HepG2 (cell line): ENCODE data around the gene CDR2L. TPM values are rescaled to one million over a fixed set of nuclear protein-coding genes. Genes with fewer than 3 reads are reported as not detected.
"Not testable (repeated sequence)": the region's sequence is repeated elsewhere in the genome, so short reads cannot be mapped to it uniquely, and the experiment has no call there.

ENCODE experiments used
- ATAC-seq: fragments of 200-7000 bp; cut with Tn5 transposase; 3 replicates; pipeline ENCODE4 v1.9.1; 2020; ENCODE audit warnings: mild to moderate bottlenecking, moderate library complexity
- BruUV-seq: library from RNA; stranded (reverse); fragments of 400-500 nt; replicated peaks from 2 replicates; lab custom pipeline; 2021; lab: Mats Ljungman, UMichigan
- CTCF ChIA-PET: fragments of 300-600 bp; formaldehyde crosslinking; extraction: SDS; loops from one replicate; lab custom pipeline; 2021; ENCODE audit warnings: low total read pairs, inconsistent platforms, low intra/inter-chr PET ratio; lab: Yijun Ruan, JAX
- POLR2A ChIA-PET: fragments of 350-600 bp; sonication (Branson Sonifier 250); formaldehyde crosslinking; loops from one replicate; lab custom pipeline; 2020; ENCODE audit warnings: antibody characterized with exemption, inconsistent platforms; lab: Yijun Ruan, JAX
- DNase-seq: peaks from one replicate; pipeline ENCODE4 v3.0.0-alpha.2; 2015; ENCODE audit warnings: low spot score
- FAIRE-seq: peaks from 3 replicates; lab custom pipeline; 2011; peaks lifted over from hg19 to GRCh38; lab: Jason Lieb, UNC
- H2AFZ ChIP-seq: one replicate; pipeline ENCODE4 v1.6.1; 2011; ENCODE audit warnings: low read length, inconsistent platforms
- H3K27ac ChIP-seq: fragments of 300-600 bp; 3 replicates; pipeline ENCODE4 v1.8.0; 2011; ENCODE audit warnings: mixed run types, mild to moderate bottlenecking, mixed read lengths, low read length, inconsistent platforms; ENCODE audit not compliant: insufficient read depth; ENCODE audit errors: extremely low read length
- H3K27me3 ChIP-seq, 2 experiments: fragments of 200-600 bp in 1 of 2; 2 replicates in 1 of 2; 3 replicates in 1 of 2; pipeline versions ENCODE4 v1.6.0 to v1.8.0; 2011; ENCODE audit warnings: low read length in 2 of 2, mild to moderate bottlenecking in 2 of 2, moderate library complexity in 2 of 2, inconsistent platforms in 1 of 2; ENCODE audit not compliant: insufficient read depth in 2 of 2, control insufficient read depth in 1 of 2
- H3K36me3 ChIP-seq, 2 experiments: fragments of 200-600 bp in 1 of 2; replicated peaks in 1 of 2; 2 replicates in 1 of 2; 3 replicates in 1 of 2; pipeline versions ENCODE4 v1.5.1 to v1.8.0; 2011; ENCODE audit warnings: low read length in 2 of 2, inconsistent platforms in 1 of 2; ENCODE audit not compliant: insufficient read depth in 2 of 2, control insufficient read depth in 1 of 2
- H3K4me1 ChIP-seq: 2 replicates; pipeline ENCODE4 v1.5.1; 2012; ENCODE audit warnings: low read length, inconsistent platforms; ENCODE audit not compliant: insufficient read depth
- H3K4me2 ChIP-seq: 2 replicates; pipeline ENCODE4 v1.6.0; 2011; ENCODE audit warnings: low read depth, low read length, inconsistent platforms
- H3K4me3 ChIP-seq, 3 experiments: fragments of 200-600 bp in 1 of 3; sonication (generic), shearing (Covaris generic) in 1 of 3; replicated peaks in 1 of 3; 2 replicates each; pipeline ENCODE4 v1.5.1; 2011 to 2016; ENCODE audit warnings: low read length in 3 of 3, inconsistent platforms in 2 of 3, low read depth in 2 of 3, mild to moderate bottlenecking in 2 of 3, control low read depth in 1 of 3, mixed read lengths in 1 of 3; ENCODE audit not compliant: insufficient read depth in 1 of 3
- H3K79me2 ChIP-seq: one replicate; pipeline ENCODE4 v1.6.1; 2011; ENCODE audit warnings: low read length, inconsistent platforms; ENCODE audit not compliant: insufficient read depth
- H3K9ac ChIP-seq: 2 replicates; pipeline ENCODE4 v1.6.0; 2011; ENCODE audit warnings: mild to moderate bottlenecking, low read depth, low read length, inconsistent platforms; ENCODE audit not compliant: insufficient read depth
- H3K9me3 ChIP-seq: 2 replicates; pipeline ENCODE4 v1.5.1; 2012; ENCODE audit warnings: mild to moderate bottlenecking, low read length
- H4K20me1 ChIP-seq: 2 replicates; pipeline ENCODE4 v1.6.0; 2011; ENCODE audit warnings: inconsistent platforms, mild to moderate bottlenecking, low read length, moderate library complexity; ENCODE audit not compliant: insufficient read depth
- ARID5B ChIP-seq: IDR thresholded peaks from 2 replicates; pipeline ENCODE4 v1.4.0; 2020; ENCODE audit warnings: mild to moderate bottlenecking, missing genetic modification reagents
- ZC3H4 ChIP-seq: sonication (generic); formaldehyde crosslinking; IDR thresholded peaks from 2 replicates; pipeline ENCODE4 v1.4.0; 2020; ENCODE audit warnings: missing genetic modification reagents, borderline replicate concordance
- WGBS: methylation state at CpG from one replicate; pipeline ENCODE4 v1.1.6; 2017; ENCODE audit warnings: low lambda C conversion rate; 5-methylcytosine and 5-hydroxymethylcytosine counted together
- in situ Hi-C: cut with HindIII; loops from 2 replicates; pipeline ENCODE4 v1.10.0; 2017; ENCODE audit warnings: low pct_unique_long_range_greater_than_20kb; ENCODE audit not compliant: extremely low pct_ligation_motif_present
- intact Hi-C: fragments of 100-400 bp; cut with micrococcal nuclease; formaldehyde crosslinking; loops from one replicate; pipeline ENCODE4 v1.10.0; 2022; ENCODE audit not compliant: unreplicated experiment
- polyA plus RNA-seq, 8 experiments: library from polyadenylated mRNA; depleted of rRNA in 3 of 8; stranded (reverse) in 7 of 8; unstranded in 1 of 8; fragments of >200 nt; fragmentation: Illumina TruSeq in 4 of 8; extraction: Trizol in 4 of 8; gene quantifications; 2 replicates each; pipeline versions ENCODE4 v1.2.1 to v1.2.3, GENCODE V29; 2011 to 2016; ENCODE audit warnings: low read depth in 4 of 8, missing spikeins in 1 of 8, mixed read lengths in 1 of 8; ENCODE audit not compliant: insufficient read depth in 1 of 8
- total RNA-seq, 5 experiments: library from RNA; depleted of rRNA; stranded (reverse); fragments of >200 nt; fragmentation: Illumina TruSeq; extraction: Trizol; gene quantifications; 2 replicates each; pipeline ENCODE4 v1.2.3, GENCODE V29; 2016; ENCODE audit warnings: low read depth in 1 of 5
- TF ChIP-seq, protein P1 (sequence below): sonication (generic); formaldehyde crosslinking; IDR thresholded peaks from 2 replicates; pipeline ENCODE4 v1.5.0; 2020; ENCODE audit warnings: mild to moderate bottlenecking, missing genetic modification reagents, borderline replicate concordance
- TF ChIP-seq, protein P2 (sequence below): IDR thresholded peaks from 2 replicates; pipeline ENCODE4 v1.6.1; 2016

Gene CDR2L
- total and polyA plus RNA-seq, 2 of the 13 experiments (the other 11 are each of a cell fraction or from before 2014, with no cell fraction given), result 1.9 to 2.1 TPM

DNA sequence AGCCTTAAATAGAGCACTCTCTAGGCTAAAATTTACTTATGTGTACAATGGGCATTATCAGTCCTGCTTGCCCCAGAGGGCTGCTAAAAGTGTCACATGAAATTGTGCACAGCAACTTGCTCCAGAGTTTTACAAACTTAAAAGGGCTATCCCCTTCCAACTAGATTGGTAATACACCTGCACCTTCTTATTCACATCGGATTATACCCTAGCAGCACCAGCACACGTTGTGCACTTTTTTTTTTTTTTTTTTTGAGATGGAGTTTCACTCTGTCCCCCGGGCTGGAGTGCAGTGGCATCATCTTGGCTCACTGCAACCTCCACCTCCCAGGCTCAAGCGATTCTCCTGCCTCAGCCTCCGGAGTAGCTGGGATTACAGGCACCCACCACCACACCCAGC lies 56.4 kb downstream of the CDR2L start:
- POLR2A ChIA-PET, result not testable (repeated sequence)

DNA sequence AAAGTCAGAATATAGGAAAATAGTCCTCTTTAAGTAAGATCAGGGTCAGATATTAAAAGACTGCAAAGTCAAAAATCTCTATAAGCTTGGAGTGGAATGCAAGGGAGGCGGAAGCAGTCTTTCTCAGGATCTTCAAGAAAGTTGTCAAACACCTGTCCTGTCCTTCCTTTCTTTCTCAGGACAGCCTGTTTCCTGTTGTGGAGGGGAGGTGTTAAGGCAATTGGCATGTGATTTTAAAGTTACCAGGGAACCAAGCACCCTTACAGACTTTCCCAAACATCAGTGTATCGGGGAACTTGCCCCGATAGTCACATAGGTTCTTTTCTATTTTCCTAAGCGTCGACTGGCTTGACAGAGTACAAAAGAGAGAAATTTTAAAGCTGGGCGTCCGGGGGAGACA lies 57.3 kb downstream of the CDR2L start:
- in situ Hi-C loops, result no loop called here
- BruUV-seq, result no TSS peak
- intact Hi-C loops, result loop anchor here (5.0 kb wide), 1 partner anchor 43 kb away; the partner anchor contains the start of gene SLC16A5
- FAIRE-seq (no peak), ATAC-seq (no peak), DNase-seq (no peak)
- no peaks in the 10 kb centered on the region; the same call in 1 of the 2 replicates for H4K20me1 ChIP-seq
- H3K27ac ChIP-seq, result no peak overlapping the region
- ChIA-PET CTCF (no interaction called here), POLR2A (no interaction called here)
- H3K9me3 ChIP-seq, result no peaks in the 10 kb centered on the region
- H3K79me2 ChIP-seq, result peaks cover 29% of the 10 kb centered on the region
- 99% methylated on average over 7 of the region's 7 CpGs for WGBS
- H3K4me3 ChIP-seq, result no peak overlapping the region
- no peak overlapping the region for H2AFZ ChIP-seq
- no peak overlapping the region for H3K9ac ChIP-seq
- peaks cover 8 to 35% of the 10 kb centered on the region in 2 experiments for H3K36me3 ChIP-seq
- no peaks in the 10 kb centered on the region; a peak in 1 of 5 replicates for H3K27me3 ChIP-seq
- H3K4me2 ChIP-seq, result no peak overlapping the region
- peaks cover 28% of the 10 kb centered on the region for H3K4me1 ChIP-seq
- TF ChIP-seq ARID5B (CRISPR knock-in tag) (no peak), ZC3H4 (CRISPR knock-in tag) (no peak)
- TF ChIP-seq, protein P1, sequence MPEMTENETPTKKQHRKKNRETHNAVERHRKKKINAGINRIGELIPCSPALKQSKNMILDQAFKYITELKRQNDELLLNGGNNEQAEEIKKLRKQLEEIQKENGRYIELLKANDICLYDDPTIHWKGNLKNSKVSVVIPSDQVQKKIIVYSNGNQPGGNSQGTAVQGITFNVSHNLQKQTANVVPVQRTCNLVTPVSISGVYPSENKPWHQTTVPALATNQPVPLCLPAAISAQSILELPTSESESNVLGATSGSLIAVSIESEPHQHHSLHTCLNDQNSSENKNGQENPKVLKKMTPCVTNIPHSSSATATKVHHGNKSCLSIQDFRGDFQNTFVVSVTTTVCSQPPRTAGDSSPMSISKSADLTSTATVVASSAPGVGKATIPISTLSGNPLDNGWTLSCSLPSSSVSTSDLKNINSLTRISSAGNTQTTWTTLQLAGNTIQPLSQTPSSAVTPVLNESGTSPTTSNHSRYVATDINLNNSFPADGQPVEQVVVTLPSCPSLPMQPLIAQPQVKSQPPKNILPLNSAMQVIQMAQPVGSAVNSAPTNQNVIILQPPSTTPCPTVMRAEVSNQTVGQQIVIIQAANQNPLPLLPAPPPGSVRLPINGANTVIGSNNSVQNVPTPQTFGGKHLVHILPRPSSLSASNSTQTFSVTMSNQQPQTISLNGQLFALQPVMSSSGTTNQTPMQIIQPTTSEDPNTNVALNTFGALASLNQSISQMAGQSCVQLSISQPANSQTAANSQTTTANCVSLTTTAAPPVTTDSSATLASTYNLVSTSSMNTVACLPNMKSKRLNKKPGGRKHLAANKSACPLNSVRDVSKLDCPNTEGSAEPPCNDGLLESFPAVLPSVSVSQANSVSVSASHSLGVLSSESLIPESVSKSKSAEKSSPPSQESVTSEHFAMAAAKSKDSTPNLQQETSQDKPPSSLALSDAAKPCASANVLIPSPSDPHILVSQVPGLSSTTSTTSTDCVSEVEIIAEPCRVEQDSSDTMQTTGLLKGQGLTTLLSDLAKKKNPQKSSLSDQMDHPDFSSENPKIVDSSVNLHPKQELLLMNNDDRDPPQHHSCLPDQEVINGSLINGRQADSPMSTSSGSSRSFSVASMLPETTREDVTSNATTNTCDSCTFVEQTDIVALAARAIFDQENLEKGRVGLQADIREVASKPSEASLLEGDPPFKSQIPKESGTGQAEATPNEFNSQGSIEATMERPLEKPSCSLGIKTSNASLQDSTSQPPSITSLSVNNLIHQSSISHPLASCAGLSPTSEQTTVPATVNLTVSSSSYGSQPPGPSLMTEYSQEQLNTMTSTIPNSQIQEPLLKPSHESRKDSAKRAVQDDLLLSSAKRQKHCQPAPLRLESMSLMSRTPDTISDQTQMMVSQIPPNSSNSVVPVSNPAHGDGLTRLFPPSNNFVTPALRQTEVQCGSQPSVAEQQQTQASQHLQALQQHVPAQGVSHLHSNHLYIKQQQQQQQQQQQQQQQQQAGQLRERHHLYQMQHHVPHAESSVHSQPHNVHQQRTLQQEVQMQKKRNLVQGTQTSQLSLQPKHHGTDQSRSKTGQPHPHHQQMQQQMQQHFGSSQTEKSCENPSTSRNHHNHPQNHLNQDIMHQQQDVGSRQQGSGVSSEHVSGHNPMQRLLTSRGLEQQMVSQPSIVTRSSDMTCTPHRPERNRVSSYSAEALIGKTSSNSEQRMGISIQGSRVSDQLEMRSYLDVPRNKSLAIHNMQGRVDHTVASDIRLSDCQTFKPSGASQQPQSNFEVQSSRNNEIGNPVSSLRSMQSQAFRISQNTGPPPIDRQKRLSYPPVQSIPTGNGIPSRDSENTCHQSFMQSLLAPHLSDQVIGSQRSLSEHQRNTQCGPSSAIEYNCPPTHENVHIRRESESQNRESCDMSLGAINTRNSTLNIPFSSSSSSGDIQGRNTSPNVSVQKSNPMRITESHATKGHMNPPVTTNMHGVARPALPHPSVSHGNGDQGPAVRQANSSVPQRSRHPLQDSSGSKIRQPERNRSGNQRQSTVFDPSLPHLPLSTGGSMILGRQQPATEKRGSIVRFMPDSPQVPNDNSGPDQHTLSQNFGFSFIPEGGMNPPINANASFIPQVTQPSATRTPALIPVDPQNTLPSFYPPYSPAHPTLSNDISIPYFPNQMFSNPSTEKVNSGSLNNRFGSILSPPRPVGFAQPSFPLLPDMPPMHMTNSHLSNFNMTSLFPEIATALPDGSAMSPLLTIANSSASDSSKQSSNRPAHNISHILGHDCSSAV (CRISPR knock-in tag), result no peak
- TF ChIP-seq, protein P2, sequence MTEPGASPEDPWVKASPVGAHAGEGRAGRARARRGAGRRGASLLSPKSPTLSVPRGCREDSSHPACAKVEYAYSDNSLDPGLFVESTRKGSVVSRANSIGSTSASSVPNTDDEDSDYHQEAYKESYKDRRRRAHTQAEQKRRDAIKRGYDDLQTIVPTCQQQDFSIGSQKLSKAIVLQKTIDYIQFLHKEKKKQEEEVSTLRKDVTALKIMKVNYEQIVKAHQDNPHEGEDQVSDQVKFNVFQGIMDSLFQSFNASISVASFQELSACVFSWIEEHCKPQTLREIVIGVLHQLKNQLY (CRISPR knock-in tag), result no peak

More for the DNA sequence above, 56.4 kb downstream of the CDR2L start:
- in situ Hi-C loops, H3K4me2 ChIP-seq, H3K9ac ChIP-seq, H3K27ac ChIP-seq, H2AFZ ChIP-seq, H3K4me3 ChIP-seq, DNase-seq, H3K27me3 ChIP-seq, BruUV-seq, H3K9me3 ChIP-seq, H4K20me1 ChIP-seq, ATAC-seq, FAIRE-seq, CTCF ChIA-PET, intact Hi-C loops: not testable (repeated sequence)
- Histone ChIP-seq H3K4me1 (peaks cover 19% of the 10 kb centered on the region), H3K79me2 (peaks cover 28% of the 10 kb centered on the region), H3K36me3 (peaks cover 12 to 37% of the 10 kb centered on the region in 2 experiments; a peak in 4 of 5 replicates)
- WGBS, result 87% methylated on average over 5 of the region's 5 CpGs
